Myocyte (in vitro differentiated cells): Measurements from ENCODE around the gene AGAP1. TPM values are rescaled to one million over a fixed set of nuclear protein-coding genes. Genes with fewer than 3 reads are reported as not detected.

Source experiments
- DNase-seq: peaks from one replicate; pipeline ENCODE4 v3.0.0-alpha.2; 2012; ENCODE audit warnings: low read depth
- total RNA-seq: library from RNA; depleted of rRNA; stranded (reverse); fragments of >200 nt; gene quantifications from 2 replicates; pipeline ENCODE4 v1.2.3, GENCODE V29; 2014

The AGAP1 gene
- total RNA-seq, 1 donor from 2014 or later: 15.5 TPM

DNA sequence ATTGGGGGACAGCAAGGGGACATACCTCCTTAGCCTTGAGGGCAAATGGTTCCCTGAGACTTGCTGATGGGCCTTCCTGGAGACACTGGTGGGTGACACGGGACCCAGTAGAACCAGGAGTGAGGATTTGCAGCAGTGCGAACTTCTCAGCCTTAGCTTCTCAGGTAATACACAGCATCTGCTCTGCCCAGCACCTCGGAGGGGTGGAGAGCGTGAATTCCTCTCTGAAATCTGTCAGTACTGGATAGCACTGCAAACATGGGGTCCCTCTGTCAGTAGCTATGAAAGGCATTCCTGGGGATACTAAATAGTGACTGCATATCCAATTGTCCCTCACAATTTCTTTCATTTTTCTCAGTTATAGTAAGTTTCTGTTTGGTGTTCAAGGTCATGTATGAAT is 522.7 kb downstream of the AGAP1 start:
- no peak for DNase-seq

DNA sequence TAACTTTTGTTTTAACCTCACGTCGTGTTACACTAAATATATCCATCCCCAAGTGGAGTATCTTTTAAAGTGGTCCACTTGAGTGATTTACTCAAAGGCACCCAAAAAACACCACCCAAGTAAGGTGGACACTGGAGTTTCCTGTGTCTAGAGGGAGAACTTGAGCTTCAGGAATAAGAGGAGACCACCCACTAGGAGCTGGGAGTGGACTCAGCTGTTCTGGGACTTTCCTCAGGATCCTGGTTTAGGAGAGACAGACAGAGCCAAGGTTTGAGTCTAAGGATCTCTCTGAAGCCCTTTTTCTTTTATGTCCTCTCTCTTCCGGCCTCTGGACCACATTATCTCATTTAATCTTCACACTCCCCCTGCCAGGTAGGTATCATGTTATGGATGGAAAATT is 523.6 kb downstream of the AGAP1 start:
- no peak for DNase-seq

GRCh38 chr2:236019434-236019833 is 525.6 kb downstream of the AGAP1 start:
- no peak for DNase-seq

DNA sequence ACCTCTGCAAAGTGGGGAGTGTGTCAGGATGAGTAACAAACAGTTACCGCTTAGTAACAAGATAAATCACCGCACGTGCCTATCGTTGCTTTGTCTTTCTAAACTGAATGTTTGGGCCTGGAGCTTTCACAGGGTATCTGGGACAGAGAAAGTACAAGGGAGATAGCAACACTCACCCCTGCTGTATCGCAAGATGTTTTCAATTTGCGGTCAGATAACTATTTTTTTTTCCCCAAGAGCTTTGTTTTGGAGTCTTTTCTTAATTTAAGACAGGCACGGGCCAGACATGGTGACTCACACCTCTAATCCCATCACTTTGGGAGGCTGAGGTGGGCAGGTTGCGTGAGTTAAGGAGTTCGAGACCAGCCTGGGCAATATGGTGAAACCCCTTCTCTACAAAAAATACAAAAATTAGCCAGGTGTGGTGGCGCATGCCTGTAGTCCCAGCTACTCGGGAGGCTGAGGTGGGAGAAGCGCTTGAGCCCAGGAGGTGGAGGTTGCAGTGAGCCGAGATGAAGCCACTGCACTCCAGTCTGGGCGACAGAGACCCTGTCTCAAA is 527.7 kb downstream of the AGAP1 start:
- no peak for DNase-seq

DNA sequence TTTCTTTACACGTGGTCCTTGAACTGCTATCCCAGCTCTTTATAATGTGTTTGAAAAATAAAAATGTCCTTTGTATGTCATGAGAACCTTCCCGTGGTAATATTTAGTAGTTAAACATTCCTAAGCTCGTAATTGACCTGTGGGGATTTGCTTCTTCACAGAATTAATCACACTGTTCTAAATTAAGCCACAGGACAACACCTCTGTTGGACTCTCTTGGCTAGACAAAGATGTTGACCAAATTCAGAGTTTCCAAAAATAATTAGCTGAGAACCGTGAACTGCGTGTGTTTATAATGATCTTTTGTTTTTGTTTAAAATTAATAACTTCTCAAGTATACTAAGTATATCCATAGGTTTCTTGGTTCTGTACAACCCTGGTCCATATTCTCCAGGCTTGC is 528.3 kb downstream of the AGAP1 start:
- DNase-seq: no peak

- no peak for DNase-seq
Observed at GRCh38 chr2:236025892-236026291, 532.0 kb downstream of the AGAP1 start.

DNA sequence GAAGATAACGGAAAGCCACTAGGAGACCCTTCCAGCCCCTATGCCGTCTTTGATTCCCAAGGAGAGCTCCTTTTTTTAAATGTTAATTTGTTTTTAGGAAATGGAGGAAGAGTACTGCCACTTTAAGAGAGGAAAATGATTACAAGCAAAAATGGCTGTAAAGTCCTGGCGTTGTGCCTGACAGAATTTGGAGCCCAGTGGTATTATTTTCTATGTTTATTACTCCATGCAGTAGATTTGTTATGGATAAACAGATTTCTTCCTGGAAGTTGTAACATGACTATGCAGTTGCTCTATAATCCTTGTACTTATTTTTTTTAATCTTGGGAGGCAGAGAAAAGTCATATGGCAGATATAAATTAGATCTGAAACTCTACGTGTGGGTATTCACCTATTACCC is 533.0 kb downstream of the AGAP1 start:
- no peak for DNase-seq

- DNase-seq: no peak
Observed at GRCh38 chr2:236028066-236028465, 534.2 kb downstream of the AGAP1 start.

DNA sequence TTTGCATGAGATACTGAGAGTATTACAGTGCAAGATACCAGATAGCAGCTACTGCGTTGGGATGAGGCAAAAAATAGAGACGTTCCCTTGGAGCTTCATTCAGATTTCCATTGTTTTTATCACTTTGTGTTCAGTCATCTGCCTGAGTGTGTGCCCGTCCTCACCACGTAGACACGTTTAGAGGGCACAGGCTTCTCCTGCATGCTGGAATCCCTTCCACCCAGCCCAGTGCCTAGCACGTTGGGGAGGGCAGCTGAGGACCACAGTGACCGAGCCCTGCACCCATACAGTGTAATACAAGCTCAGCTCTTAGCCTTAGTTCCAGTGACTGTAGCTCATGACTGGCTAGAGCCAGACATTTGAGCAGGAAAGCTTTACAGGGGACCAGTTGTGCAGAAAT is 539.6 kb downstream of the AGAP1 start:
- DNase-seq: no peak

DNA sequence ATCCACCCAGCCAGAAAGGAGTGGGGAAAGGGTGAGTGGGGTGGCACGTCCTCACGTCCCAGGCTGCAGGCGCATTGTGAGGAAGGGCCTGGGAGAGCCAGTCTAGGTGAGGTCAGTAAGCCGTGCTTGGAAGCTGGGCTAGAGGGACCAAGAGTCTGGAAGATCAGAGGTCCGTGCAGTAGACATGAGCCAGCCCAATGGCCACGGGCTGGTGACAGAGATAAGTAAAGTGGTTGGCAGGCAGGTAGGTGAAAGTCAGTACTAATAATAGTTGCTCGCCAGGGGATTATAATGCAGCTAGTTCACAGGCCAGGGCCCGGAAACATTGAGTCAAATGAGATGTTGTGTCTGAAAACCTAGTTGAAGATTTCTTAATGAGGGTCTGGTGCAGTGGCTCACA is 541.1 kb downstream of the AGAP1 start:
- DNase-seq: no peak

- no peak for DNase-seq
Observed at GRCh38 chr2:236036045-236036444, 542.2 kb downstream of the AGAP1 start.

DNA sequence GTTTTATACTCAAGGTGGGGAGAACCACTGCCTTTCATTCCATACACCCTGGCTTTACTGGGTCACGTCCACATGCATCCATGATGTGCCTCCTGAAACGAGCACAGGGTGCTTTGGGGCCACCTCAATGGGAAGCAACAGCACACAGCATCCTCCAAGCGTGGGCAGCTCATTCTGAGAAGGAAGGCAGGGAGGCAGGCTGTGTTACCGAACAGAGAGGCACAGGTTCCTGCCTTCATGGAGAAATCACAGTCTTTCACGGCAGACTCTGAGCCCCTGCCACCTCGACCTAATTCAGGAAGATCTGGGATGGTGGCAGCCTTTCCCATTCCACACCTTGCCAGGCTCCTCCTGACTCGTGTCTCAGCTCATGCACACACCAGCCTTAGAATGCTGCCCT is 544.3 kb downstream of the AGAP1 start:
- no peak for DNase-seq

DNA sequence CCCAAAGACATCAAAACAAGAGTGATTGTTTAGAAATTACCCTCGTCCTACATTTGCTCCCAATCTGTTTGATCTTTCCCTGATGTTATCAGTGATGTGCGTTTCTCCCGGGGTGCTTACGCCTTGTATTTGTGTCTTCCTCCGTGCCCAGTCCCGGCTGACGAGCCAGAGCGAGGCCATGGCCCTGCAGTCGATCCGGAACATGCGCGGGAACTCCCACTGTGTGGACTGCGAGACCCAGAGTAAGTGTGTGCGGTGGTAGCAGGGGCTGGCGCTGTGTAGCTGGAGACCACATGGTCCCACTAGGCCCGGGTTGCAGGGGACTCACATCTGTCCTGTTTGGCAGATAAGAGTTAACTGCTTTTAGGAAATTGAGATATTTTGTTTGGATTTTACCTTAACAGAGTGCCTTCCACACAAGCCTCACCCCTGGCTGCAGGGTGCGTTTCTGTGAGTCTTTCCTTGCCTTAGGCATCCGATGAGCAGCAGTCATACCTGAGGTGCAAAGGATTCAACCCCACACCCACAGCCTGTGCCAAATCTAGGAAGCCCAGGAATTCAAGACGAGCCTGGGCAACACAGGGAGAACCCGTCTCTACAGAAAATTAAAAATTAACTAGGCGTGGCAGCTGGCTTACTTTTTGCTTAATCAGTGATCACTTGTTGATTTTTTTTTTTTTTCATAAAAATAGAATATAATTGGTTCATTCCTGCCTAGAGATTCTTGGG is 546.9 kb downstream of the AGAP1 start:
- no peak for DNase-seq

DNA sequence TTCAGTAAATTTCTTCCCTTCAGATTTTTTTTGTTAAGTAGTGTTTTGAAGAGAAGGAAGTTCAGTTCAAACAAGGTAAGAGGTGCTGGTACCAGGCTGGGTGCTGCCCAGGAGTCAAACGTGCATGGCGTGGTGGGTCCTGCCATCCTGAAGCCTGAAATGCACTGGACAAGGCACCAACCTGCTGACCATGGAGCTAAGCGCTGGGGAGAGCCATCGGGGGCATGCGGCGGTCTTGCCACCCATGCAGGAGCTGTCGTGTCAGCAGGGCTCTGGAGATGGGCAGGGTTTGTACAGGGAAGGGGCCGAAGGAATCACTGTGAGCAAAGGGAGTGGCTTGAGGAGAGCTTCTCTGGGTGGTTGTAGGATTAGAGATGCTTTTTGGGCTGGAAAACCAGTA is 547.8 kb downstream of the AGAP1 start:
- DNase-seq: no peak

DNA sequence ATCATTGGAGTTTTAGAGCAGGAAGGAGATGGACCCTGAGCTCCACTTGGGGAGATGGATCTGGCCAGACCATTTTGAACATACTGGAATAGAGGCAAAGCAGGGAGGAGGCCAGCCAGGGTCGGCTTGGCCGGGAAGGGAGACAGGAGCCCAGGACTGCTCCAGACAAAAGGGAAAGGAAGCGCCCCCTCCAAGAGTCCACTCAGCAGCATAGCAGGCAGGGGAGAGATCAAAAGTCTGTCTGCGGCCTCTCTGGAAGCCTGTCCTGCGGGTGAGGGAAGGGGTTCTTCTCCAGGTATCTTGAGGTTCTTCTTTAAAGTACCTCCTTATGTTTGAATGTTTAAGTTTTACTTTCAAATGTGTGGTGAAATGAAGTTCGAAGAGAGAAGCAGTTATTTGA is 548.2 kb downstream of the AGAP1 start:
- no peak for DNase-seq

DNA sequence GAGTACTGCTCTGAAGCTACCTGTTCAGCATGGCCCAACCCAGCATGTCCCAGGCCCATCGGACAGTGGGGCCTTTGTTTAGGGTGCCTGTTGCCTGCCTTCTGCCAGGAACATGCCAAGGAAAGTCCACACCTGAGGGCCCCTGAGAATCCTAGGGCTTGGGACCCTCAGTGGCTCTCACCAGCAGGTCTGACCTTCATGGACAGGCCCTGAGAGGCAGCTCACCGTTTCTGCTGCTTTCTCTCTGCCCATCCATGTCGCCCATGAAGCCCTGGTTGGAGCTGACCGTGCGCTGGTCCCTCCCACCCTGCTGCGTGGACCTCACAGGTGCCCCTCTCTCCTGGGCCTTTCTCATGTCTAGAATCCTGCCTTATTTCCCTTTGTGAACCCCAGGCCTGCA is 550.3 kb downstream of the AGAP1 start:
- no peak for DNase-seq

- DNase-seq: no peak
Observed at GRCh38 chr2:236045251-236046235, 551.7 kb downstream of the AGAP1 start.

DNA sequence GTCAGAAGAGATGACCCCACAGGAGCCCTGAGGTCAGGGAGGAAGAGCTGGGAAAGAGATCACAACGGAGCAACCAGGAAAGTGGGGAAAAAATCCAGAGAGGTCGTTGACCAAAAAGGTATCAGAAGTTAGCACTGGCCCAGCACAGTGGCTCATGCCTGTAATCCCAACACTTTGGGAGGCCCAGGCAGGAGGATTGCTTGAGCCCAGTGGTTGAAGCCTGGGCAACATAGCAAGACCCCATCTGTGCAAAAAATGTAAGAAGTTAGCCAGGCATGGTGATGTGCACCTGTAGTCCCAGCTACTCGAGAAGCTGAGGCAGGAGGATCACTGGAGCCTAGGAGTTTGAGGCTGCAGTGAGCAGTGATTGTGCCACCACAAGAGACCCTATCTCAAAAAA is 552.9 kb downstream of the AGAP1 start:
- DNase-seq: no peak

DNA sequence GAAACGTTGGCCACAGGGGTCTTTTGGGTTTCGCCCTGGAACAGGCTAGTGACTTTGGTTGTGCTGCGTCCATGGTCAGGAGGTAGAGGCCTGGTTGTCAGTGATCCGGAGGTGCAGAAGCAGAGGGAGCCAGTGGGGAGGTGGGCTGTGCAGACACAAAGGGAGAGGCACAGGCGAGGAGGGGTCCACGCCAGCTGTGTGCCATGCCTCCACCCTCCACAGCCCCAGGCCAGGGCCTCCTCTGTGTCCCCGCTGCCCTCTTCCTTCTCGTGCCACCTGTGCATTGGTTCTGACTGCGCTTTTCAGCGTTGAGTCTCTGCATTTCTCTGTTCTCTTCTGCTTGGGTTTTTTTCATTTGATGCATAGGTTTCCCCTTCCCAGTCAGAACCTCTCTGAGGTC is 553.3 kb downstream of the AGAP1 start:
- no peak for DNase-seq

GRCh38 chr2:236047886-236048540 is 554.2 kb downstream of the AGAP1 start:
- no peak for DNase-seq

DNA sequence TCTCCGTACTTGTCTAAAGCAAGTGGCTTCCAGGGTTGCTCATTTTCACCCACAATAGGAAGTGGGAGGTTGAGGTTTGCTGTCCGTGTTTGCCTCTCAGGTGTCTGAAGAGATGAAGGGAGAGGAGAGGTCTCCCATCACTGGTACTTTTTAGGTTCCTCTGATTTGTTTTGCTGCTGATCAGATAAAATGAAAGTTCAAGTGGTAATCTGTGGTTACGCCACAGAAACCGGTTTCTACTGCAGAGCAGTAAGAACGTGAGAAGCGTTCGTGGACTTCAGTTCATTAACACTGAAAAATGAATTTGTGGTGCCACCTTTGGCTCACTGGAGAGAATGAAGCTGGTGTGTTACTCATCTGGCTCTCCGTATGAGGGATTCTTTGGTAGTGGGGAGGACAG is 556.1 kb downstream of the AGAP1 start:
- DNase-seq: no peak

- no peak for DNase-seq
Observed at GRCh38 chr2:236051351-236051750, 557.5 kb downstream of the AGAP1 start.
